Activated CD4-positive, alpha-beta T cell treated with anti-CD3 and anti-CD28 coated beads, Interleukin-2, Interleukin-6, amounts not matched to agents 100 ng/mL and 50 ng/mL, durations not matched to agents 16 hours and 8 hours (primary cell): ENCODE measurements around the gene LPP.

Source experiments
- DNase-seq: peaks from one replicate; pipeline ENCODE4 v3.0.0-alpha.2; 2020

Gene LPP

DNA sequence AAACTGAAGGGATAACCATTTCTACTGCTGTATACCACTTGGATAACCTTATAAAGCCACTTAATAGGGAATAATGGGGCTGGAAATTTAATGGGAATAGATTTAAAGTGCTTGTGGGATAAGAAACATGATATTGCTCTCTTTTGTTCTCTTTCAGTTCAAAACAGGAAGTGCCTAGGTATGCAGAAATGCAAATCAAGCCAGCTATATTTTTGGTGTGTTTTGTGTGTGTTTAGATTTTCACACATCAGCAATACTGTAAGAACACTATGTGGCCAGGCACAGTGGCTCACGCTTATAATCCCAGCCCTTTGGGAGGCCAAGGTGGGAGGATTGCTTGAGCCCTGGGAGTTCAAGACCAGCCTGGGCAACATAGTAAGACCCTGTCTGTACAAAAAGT is 575.5 kb downstream of the LPP start:
- no peak for DNase-seq

DNA sequence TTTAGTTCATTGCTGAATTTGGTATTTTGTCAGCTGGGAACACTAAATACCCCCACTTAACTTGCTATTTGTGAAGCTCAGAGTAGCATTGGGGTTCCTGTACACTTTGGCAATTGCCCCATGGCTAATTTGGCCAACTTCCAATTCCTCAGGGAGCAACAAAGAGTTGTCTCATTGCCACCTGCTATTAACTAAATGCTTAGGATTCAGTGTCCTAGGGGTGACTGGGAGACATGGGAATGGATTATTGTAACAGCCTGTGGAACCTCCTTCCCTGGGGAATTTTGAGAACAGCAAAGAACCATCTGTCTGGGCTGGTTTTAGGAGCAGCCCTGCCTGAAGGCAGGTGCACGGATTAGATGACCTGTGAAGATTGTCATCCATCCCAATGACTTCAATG is 580.4 kb downstream of the LPP start:
- no peak for DNase-seq

DNA sequence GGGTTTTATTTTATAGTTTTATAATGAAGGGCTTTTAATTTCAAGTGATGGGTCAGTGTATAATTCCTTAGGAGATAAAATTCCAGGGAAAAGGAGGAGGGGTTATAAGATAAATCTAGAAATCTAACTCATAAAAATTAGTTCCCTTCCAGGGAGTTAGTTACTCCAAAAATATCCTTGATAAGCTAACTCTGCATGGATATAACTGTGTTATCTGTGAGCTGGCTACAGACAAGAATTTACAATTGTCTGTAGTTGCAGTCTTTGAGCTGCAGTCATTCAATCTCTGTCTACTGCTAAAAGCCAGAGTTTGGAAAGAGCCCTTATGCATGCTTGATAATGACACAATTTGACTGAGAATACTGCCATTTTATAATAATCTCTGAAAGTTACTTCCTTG is 585.6 kb downstream of the LPP start:
- no peak for DNase-seq

DNA sequence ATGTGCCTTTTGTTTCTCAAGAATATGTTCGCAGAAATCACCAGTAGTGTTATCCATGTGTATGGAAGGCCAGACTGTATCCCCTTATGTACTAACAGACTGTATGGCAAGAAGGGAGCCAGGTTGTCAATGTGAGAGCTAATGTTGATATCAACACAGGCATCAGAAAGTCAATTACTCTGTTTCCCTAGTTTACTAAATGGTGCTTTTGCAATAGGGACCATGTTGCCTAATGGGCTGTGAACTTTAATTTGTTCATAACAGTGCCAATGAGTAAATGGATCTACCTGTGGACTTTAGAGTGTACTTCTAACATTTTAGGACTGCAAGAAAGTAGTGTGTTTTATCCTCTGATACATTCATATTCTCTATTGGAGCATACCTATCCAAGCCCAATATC is 586.1 kb downstream of the LPP start:
- DNase-seq, result no peak

DNA sequence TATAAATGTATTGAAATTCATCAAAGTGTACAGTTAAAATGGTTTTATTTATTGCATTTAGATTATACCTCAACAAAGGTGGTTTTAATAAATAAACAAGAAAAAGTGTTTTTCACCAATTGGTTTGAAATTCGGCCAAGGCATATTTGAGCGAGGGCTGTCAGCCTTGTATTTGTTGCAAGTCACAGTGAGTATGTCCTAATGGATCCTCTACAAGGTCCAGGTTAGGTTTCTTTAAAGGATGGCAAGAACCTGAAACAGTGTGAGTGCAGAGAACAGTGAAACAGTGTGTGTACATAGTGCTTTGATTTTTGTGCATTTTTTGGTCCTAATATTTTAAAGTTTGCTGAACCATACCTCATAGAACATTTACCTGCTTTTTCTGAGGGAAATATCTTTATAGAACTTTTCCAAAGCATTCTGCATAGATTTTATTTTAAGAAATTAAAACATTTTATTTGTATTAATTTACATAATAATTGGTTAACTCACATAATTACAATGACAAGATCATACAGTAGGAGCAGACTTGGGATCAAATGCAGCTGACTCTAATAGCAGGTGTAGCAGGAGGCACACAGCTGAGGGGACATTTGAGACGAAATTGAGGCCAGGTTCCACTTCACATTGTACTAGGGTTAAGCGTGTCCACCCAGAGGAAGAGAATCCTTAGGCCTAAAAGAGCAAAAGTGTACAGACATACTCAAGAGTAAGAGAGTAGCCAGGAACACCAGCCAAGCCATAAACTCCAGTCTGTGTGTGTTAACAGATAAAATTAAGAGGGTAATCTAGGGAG is 589.0 kb downstream of the LPP start:
- DNase-seq, result no peak

DNA sequence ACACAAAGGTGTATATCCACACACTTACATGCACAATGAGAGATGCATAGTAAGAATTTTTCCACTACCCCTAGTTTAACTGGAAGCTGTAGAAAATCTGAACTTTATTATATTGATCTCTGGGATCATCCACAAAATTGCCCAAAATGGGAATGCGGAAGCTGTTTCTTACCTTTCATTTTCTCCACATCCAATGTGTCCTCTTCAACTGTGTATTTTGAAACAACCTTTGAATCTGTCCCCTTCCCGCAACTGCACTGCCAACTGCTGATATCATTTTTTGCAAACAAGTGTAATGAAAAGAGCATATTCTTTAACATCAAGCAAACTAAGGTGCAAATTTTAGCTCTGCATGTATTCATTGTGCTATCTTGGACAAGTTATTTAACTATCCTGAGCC is 590.2 kb downstream of the LPP start:
- no peak for DNase-seq

DNA sequence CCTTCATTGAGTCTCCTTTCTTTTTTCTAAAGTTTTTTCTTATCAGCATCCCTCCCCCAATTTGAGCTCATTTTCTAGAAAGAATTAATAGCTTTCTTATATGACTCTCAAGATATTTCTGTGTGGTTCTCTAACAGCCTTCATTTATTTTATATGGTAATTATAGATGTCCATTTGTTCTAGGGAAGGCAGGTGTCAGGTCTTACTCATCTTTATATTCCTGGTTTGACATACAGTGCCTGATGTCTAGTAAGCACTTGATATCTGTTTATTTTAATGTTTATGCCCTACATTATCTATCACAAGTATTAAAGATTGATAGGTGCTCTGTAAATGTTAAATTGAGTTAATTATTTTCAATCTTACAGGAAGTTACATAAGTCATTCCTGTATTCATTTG is 591.1 kb downstream of the LPP start:
- no peak for DNase-seq

DNA sequence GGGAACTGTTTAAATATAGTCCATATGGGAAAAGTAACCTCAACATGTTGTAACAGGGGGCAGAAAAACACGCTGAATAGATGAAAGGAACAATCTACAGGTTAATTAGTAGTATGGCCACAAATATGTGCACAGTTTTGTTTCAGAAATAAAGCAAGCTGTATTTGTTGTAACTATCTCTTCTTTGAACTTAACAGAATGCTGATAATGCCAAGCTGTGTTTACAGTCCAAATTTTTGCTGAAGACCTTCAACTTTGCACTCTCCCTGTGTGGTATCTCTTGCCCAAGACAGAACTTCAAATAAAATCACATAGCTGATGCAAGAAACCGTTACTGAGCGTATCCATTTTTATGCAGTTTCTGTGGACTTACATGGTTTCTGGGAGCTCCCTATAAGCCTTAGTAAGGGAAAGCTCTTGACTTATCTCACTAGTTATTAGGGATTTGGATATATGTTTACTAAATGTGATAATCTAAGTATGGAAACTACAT is 592.4 kb downstream of the LPP start:
- DNase-seq, result no peak

DNA sequence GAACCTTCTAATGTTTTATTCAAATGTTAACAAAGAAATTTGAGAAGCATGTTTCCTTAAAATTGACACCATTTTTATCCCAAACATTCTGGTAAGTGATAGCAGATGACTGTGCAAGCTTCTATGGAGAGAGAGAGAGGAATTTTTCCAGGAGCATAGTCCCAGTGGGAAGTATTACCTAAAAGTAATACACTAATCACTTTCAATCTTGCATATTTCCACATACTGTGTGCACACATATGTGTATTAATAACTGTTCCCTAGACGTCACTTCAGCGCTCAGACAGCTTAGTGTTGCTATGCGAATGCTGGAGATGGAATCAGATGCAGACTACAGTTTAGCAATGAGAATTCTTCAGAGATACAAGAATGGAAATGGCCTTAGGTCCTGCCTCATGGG is 593.5 kb downstream of the LPP start:
- DNase-seq, result no peak

DNA sequence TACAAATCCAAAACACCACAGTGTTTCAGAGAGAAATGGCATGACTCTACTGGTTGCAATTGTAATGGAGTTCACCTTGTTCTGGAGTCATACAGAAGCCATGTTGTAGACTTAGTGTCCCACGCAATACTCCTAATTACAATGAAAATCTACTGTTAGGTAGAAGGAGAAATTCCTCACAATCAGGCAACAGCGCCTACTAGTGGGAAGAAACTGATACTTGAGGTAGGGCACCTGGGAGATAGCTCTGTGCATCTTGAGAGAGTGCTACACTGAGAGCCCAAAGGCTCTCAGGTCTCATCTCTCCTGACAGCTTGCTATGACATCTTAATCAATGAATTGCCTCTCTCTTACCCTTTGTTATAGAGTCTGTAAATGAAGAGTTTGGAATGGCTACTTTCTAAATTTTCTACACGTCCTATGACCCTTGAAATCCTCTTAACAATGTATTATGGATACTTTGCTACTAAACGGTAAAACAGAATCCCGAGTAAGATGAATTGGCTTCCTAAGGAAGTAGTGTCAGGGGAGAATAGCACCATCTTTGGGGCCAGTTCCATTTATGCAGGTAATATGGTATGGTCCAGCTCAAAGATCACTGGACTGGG is 595.2 kb downstream of the LPP start:
- peak; percentile 51 for DNase-seq

DNA sequence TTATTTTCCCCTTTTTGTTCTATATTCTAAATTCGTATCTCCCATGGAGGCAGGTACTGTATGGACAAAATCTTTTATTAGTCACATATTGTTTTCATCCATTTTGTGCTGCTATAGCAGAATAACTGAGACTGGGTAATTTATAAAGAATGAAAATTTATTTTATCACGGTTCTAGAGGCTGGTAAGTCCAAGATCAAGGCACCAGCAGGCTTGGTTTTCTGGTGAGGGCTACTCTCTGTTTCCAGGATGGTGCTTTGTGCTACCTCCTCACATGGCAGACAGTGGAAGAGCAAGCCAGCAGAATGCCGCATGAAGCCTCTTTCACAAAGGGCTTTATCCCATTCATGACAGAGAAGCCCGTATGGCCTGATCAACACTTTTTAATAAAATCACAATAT is 595.9 kb downstream of the LPP start:
- DNase-seq, result no peak

DNA sequence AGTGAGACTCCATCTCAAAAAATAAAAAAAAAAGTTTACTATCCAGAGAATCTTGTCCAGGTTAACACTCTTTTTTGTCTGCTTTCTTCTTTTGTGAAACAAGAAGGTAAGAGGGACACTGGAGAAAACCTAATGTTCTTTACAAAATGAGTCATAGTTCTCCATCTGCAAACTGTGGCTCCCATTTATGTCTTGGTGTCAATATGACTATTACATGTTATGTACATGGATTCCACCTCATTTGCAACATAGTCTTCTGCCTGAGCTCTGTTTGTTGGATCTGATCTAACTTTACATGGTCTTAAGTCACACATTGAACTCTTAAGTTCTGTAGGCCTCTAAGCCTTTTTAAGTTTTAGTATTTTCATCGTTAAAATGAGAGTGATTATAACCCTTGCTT is 596.7 kb downstream of the LPP start:
- peak; percentile 54 for DNase-seq

DNA sequence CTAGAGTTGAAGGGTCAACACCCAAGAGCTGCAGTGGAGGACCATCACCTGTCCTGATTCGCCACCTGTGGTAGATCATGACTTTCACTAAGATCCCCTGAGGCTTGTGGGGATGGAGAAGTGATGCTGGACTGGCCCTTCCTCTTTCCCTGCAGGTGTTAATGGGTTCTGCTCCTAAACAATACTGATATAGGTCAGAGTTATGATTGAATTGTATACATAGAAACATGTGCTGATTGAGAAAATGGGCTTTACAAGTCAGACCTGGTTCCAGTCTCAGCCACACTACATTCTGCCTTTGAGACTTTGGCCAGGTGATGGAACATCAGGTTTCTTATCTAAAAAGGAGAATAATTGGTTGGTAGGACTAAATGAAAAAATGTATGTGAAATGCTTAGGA is 598.9 kb downstream of the LPP start:
- DNase-seq, result peak; percentile 25

DNA sequence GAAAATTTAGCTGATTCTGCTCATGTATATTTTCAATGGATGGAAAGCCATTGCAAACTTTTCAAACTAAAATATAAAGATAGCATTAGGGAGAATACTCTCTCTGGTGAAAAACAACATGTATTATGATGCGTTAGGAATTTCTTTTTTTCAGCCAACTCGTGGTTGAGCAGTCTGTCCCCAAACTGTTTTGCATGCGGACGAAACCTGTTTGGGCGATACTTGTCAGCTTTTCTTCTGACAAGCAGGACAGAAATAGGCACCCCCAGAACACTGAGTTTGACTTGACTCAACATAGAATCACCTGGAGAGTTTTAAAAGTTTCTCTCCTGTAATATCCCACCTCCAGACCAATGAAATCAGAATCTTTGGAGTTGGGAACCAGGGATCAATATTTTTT is 600.3 kb downstream of the LPP start:
- DNase-seq, result no peak

DNA sequence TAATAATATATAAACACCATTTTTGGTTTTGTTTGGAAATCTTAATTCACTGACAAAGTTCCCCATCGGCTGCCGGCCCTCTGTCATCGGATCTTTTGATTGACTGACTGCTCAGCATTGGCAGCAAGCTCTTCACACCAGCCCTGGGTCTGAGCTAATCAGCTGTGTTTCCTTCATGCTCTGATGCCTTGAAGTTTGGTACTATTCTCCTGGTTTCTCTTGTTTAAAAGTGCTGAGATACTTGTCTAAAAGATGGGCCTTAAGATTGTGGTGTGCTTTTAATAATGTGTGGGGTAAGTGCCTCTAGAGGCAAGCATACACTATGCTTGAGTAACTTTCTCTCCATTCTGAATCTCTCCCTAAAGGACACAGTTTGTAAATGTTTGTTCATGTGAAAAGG is 602.3 kb downstream of the LPP start:
- no peak for DNase-seq

DNA sequence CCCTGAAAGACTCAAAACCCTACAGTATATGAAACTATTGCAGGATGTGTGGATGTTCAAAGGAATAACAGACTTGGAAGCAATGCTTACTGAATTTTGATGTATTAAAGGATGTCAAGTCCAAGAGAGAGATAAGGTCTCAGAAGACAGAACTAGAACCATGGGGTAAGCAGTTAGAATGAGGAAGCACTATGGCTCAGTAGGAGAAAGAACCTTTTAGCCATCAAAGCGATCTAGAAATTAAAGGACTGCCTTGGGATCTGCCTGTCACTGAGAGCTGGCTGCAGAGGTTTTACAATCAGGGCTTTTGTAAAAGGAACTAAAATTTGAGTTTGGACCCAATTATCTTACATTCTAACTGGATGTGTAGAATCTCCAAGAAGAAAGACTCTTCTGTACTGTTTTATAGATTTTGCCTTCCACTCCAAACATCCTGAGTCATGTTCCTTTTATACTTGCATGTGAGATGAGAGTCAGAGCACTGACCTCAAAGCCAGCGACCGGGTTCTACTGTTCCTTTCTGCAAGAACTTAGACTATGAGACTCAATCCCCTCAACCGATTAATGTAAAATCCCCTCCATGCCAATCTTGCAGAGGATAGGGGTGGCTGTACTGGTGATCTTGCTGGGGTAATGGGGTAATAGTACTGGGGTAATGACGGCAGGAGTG is 605.5 kb downstream of the LPP start:
- no peak for DNase-seq

DNA sequence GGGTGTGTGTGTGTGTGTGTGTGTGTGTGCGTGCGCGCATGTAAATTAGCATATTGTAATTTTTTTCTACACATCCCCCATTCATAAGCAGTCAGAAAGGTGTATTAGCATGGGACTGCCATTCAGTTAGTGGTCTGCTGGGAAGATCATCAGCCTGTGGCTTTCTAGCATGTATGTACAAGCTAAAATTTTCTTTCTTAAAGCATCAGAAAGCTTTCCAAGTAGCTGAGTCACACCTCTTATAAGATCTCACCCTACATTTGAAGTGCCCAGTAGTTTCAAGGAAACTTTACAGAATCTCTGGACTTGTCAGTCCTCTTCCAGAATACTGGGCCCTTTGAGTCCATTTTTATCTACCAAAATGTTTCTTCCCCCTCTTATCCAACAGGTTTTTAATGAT is 606.5 kb downstream of the LPP start:
- DNase-seq, result no peak

DNA sequence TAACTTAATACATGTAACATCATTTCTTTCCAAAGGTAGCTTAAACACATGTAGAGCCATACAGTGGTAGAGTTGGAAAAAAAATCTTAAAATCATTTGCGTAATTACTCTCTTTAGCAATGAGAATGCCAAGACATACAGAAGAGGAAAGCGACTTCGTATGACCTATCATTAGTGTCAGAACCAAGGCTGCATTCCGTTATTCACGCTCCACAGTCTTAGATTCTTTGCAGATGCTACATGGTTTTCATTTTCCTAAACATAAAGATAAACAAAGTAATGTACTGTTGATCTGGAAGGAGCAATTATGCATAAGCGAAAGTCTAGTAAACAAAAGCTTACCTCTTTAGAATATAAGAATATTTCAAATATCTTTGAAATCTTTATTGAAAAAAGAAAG is 607.5 kb downstream of the LPP start:
- DNase-seq, result no peak

DNA sequence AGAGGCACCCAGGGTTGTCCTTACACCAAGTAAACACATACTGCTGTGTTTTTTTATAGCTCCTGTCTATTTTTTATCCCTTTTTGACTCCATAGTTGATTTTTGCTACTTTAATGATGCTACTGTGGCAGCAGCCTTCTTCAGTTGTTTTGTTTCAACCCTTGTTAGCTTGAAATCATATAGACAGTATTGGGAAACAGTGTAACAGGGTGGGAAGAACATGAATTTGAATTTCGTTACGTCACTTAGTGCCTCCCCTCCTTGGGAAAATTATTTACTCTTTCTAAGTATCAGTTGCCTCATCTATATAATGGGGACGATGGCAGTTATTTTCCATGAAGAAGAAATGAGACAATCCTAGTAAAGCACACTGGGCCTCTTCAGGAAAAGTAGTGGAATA is 608.0 kb downstream of the LPP start:
- no peak for DNase-seq

DNA sequence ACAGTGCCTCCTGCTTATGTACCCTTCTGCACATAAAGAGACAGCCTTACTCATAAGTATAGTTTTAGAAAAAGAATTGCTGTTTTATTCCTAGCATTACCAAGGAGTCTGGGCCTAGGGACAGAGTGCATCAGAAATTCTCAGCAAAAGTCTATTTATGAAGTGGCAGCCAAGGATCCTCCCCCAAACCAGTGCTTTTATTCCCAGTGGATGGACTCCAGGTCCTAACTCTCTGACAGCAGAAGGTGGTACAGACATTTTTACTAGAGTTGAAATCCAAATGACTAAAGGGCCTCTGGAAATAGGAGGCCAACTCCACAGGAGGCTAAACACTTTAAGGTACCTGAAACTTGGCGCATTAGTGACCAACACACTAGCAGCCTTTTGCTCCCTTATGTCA is 610.7 kb downstream of the LPP start:
- DNase-seq, result no peak

DNA sequence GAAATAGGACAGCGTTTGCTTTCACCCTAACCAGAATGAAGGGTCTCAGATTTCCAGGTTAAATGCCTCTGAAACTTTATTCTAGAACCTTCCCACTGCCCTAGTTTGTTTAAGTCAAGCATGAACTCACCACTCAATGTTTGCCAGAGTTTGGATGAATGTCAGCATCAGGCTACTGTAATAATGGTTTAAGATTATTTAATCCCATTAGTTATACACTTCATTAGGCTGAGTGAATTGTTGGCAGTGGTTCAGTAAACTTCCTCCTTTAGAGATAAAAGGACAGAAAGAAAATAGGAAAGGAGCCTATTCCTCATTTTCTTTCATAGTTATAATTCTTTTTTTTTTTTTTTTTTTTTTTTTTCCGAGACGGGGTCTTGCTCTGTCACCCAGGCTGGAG is 615.9 kb downstream of the LPP start:
- no peak for DNase-seq

DNA sequence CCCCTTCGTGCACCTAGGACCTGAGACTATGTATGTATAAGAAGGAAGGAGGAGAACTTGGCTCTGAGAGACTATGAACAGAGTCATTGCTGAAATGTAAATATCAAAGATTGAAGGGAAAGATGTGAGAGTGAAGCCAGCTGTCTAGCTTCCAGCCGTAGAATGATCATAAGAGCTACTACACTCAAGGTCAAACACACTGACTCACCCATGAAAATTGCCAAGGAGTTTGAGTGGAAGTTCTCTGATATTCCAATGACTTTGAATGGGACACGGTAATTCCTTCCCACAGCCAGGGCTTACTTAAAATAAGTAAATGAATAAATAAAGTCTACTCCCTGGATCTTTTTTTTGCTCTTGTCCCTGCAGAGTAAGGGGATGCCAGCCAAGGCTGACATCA is 618.9 kb downstream of the LPP start:
- no peak for DNase-seq

DNA sequence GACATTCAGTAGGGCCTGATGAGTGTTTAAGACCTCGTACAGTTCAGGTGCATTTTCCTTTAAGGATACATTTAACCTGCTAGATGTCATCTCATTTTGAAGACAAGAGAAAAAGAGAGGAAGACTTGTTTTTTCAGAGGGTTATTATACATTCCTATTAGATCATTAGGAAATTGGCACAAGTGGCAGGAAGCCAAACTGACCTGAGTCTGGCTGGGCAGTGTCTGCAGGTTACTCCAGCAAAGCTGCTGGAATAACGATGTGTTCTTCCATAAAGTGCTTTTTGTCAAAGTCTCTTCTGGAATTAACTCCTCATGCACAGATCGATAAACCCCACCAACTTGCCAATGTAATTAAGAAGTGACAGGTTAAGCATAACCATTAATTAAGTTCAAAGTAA is 621.5 kb downstream of the LPP start:
- no peak for DNase-seq

DNA sequence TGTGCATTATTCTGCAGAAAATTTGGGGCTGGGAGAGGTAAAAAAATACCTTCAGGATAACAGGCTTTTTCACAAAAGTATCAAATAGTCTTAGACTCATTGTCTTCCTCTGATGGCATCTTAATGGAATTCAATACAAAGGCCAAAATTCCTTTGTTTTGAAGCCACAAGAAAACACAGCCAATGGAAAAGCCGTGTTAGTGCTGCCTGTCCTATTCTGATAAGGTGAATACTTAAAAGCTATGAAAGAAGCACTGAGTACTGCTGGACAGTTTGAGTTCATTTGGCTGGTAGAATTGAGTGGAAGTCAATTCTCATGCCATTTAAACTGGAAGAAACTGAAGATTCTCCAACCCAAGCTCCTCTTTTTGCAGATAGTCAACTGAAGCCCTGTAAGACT is 622.5 kb downstream of the LPP start:
- DNase-seq, result no peak
